ENCODE data around the gene DEAF1.
"Not testable (repeated sequence)": the region's sequence is repeated elsewhere in the genome, so short reads cannot be mapped to it uniquely, and the experiment has no call there.

DEAF1 gene

GRCh38 chr11:678297-678696 is 16.7 kb downstream of the DEAF1 start:
- no peak for FAIRE-seq

GRCh38 chr11:674406-674805 is 20.6 kb downstream of the DEAF1 start:
- FAIRE-seq, result no peak

- FAIRE-seq, result no peak
Measured at GRCh38 chr11:673866-674265, 21.2 kb downstream of the DEAF1 start.

DNA sequence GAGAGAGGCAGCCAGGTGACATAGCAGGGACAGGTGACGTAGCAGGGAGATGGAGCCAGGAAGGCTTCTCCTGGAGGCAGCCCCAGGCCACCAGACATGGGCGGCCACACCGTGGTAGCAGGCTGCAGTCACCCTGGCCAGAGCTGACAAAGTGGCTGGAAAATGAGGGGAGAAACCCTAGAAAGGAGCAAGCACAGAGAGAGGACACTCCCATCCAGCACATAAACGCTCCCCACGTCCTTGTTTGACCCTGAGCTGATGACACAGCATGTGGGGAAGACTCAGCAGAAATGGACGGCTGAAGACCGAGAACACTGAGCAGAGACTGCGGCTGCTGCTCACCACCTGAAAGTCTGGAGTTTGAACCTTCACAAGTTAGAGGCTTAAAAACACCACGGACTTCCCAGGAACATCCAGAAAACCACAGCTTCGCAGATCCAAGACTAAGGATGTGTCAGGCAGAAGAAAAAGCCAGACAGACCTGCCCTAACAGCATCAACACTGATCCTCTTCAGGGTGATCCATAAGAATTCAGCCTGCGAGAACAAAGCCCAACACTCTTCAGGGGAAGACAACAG is 29.2 kb downstream of the DEAF1 start:
- no peak for FAIRE-seq

DNA sequence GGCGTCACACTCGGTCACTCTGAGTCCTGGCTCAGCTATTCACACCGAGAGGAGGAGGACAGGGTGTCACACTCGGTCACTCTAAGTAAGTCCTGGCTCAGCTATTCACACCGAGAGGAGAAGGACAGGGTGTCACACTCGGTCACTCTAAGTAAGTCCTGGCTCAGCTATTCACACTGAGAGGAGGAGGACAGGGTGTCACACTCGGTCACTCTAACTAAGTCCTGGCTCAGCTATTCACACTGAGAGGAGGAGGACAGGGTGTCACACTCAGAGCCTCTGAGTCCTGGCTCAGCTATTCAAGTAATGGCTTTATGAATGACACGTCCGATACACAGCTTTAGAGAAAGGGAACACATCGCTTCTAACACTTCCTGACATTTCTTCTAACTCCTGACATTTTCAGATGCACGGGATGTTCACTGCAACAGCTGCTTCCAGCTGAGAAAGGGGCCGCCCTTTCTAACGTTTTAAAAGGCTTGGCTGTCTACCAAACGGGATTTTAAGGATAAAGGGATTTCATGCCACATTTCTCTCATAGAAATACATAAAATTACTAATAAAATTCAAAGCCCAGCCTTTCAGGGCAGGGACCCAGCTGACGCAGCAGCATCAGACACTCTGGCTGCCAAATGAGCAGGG is 29.8 kb downstream of the DEAF1 start:
- no peak for FAIRE-seq

GRCh38 chr11:662689-663274 is 32.2 kb downstream of the DEAF1 start:
- FAIRE-seq, result no peak

- FAIRE-seq, result no peak
Measured at GRCh38 chr11:660681-661444, 34.2 kb downstream of the DEAF1 start.

- no peak for FAIRE-seq
Measured at GRCh38 chr11:660281-660680, 34.7 kb downstream of the DEAF1 start.

DNA sequence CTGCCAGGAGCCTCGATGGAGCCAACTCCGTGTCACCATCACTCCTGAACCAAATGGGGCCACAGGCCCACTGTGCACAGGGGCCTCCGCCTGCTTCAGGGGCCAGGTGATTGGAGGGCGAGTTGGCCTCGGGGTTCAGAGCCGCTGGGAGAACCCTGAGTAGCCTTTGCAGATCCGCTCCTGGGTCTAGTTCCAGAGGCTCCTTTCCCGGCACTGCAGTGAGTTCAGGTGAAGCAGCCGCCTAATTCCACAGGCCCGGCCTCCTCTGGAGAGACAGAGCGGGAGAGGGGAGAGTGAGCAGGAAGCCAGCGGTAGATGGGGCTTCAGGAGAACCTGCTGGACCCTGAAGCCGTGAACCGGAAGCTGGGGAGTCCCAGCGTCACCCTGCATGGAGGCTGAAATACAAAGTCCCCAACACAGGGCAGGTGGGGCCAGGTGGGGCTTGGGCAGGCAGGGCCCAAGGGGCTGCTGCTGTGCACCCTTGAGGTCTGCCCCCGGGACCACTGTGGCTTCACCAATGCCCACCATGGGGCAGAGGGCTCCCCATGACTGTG is 35.4 kb downstream of the DEAF1 start:
- no peak for FAIRE-seq

GRCh38 chr11:657691-658126 is 37.3 kb downstream of the DEAF1 start:
- FAIRE-seq, result no peak

DNA sequence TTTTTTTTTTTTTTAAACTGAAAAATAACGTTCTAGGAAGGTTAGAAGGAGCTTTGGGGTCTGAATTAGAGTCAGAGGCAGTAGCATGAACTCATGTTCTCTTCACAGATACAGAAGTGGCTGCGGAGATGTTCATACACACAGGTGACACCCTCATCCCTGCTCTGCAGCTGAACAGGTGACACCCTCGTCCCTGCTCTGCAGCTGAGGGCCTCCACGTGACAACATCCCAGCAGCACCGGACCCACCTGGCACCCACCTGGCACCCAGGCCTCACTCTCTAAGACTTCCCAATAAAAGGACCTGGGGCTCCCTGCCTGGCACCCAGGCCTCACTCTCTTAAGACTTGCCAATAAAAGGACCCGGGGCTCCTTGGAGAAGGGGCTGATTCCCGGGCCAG is 38.2 kb downstream of the DEAF1 start:
- FAIRE-seq, result no peak

DNA sequence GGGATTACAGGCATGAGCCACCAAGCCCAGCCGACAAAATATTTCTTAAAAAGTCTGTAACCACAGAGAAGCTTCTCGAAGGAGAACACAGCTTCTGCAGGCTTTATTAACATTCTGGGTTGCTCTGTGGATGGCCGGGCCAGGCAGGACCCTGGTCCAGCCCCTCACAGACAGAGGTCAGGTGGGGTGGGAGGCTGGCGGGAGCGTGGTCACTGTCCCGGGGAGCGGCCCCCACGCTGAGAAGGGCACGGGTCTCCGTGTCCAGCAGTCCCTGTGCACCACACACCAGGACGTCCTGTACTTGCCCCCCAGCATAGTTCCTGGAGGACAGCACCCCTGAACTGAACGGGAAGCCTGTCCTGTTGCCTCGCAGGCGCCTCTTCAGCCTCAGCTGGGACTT is 38.6 kb downstream of the DEAF1 start:
- no peak for FAIRE-seq

- FAIRE-seq, result no peak
Measured at GRCh38 chr11:655036-655726, 39.8 kb downstream of the DEAF1 start.

DNA sequence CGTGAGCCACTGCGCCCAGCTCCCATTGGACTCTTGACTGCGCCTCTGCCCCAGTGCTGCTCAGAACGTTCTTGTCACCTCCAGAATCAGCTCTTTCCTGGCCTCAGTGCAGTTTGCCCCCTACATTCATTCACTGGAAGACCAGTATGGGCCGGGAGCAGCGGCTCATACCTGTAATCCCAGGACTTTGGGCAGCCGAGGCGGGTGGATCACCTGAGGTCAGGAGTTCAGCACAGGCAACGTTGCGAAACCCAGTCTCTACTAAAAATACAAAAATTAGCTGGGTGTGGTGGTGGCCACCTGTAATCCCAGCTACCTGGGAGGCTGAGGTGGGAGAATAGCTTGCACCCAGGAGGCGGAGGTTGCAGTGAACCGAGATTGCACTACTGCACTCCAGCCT is 40.6 kb downstream of the DEAF1 start:
- FAIRE-seq, result not testable (repeated sequence)

- FAIRE-seq, result no peak
Measured at GRCh38 chr11:653837-654236, 41.2 kb downstream of the DEAF1 start.

DNA sequence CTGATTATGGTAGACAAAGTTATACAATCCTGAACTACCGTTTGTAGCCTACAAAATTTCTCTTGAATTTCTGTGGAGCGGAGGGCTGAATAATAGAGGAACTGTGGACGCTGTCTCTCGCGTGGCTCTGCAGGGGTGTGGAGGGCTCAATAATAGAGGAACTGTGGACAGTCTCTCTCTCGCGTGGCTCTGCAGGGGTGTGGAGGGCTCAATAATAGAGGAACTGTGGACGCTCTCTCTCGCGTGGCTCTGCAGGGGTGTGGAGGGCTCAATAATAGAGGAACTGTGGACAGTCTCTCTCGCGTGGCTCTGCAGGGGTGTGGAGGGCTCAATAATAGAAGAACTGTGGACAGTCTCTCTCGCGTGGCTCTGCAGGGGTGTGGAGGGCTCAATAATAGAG is 41.9 kb downstream of the DEAF1 start:
- not testable (repeated sequence) for FAIRE-seq

DNA sequence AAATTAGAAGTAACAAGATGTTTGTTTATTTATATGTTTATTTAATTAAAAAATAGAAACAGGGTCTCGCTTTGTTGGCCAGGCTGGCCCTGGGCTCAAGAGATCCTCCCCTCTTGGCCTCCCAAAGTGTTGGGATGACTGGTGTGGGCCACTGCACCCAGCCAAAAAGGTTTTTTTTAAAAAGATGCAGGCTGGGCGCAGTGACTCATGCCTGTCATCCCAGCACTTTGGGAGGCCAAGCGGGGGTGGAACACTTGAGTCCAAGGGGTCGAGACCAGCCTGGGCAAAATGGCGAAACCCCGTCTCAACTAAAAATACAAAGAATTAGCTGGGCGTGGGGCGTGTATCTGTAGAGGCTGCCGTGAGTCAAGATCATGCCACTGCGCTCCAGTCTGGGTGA is 44.5 kb downstream of the DEAF1 start:
- FAIRE-seq, result no peak

GRCh38 chr11:647672-648158 is 47.3 kb downstream of the DEAF1 start:
- FAIRE-seq, result not testable (repeated sequence)

DNA sequence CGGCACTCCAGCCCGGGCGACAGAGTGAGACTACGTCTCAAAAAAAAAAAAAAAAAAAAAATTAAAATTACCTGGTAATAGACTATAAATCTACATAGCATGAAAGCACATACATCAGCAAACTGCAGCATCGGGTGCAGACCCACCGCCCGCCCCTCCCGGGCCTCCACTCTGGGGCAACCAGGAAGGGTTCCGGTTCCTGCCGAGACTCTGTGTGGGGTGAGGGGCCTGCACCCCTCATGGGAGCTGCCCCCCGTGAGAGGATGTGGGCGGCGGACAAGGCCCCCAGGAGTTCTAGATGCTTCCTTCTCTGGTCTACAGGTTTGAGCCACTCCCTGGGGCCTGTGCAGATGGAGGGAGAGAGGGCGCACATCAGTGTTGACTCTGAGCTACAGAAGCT is 48.8 kb downstream of the DEAF1 start:
- FAIRE-seq, result no peak

DNA sequence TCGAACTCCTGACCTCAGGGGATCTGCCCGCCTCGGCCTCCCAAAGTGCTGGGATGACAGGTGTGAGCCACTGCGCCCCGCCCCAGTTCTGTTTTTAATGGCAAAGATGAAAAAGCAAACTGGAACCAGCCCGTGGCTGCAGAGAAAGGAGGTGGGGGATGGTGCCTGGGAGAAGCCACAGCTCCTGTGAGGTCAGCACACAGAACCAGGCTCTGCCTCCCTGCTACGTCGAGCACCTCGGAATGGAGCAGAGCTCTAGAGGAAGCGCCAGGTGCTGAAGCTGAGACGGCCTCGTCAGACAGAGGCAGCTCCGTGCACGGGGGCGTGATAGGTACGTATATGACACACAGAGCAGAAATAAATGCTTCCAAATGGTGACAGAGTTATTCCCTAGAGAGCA is 49.5 kb downstream of the DEAF1 start:
- FAIRE-seq, result no peak

GRCh38 chr11:643849-644738 is 50.9 kb downstream of the DEAF1 start:
- FAIRE-seq, result no peak

- FAIRE-seq, result no peak
Measured at GRCh38 chr11:643366-643765, 51.7 kb downstream of the DEAF1 start.
